ENCODE data around the gene TIMM10B. TPM values are rescaled to one million over a fixed set of nuclear protein-coding genes. Genes with fewer than 3 reads are reported as not detected.

TIMM10B gene
- total RNA-seq, 1 donor from 2014 or later, result 14.1 TPM

Other genes starting within 250 kb of the TIMM10B start
- 12.9 TPM for gene FHIP1B, start 246.9 kb upstream of the TIMM10B start, total RNA-seq
- not detected for gene CNGA4, start 242.4 kb upstream of the TIMM10B start, total RNA-seq
- gene CCKBR, start 221.7 kb upstream of the TIMM10B start, total RNA-seq, result not detected
- gene CAVIN3, start 161.0 kb upstream of the TIMM10B start, total RNA-seq, result 33.9 TPM
- 51.6 TPM for gene SMPD1, start 91.0 kb upstream of the TIMM10B start, total RNA-seq
- gene APBB1, start 62.4 kb upstream of the TIMM10B start, total RNA-seq, result 75.8 TPM
- 0.35 TPM for gene HPX, start 40.5 kb upstream of the TIMM10B start, total RNA-seq
- gene TRIM3, start 7.6 kb upstream of the TIMM10B start, total RNA-seq, result 11.4 TPM
- gene ARFIP2, start 170 bp upstream of the TIMM10B start, total RNA-seq, result 13.9 TPM
- 4.2 TPM for gene DNHD1, start 15.8 kb downstream of the TIMM10B start, total RNA-seq
- gene RRP8, start 122.1 kb downstream of the TIMM10B start, total RNA-seq, result 19.8 TPM
- 191 TPM for gene ILK, start 122.3 kb downstream of the TIMM10B start, total RNA-seq
- gene TAF10, start 130.7 kb downstream of the TIMM10B start, total RNA-seq, result 83.6 TPM
- gene TPP1, start 137.9 kb downstream of the TIMM10B start, total RNA-seq, result 71.5 TPM
- 9.6 TPM for gene DCHS1, start 174.3 kb downstream of the TIMM10B start, total RNA-seq
- 46.5 TPM for gene MRPL17, start 201.8 kb downstream of the TIMM10B start, total RNA-seq